ENCODE results near the gene SNX33.
"Not testable (repeated sequence)": the region's sequence is repeated elsewhere in the genome, so short reads cannot be mapped to it uniquely, and the experiment has no call there.

Gene SNX33

DNA sequence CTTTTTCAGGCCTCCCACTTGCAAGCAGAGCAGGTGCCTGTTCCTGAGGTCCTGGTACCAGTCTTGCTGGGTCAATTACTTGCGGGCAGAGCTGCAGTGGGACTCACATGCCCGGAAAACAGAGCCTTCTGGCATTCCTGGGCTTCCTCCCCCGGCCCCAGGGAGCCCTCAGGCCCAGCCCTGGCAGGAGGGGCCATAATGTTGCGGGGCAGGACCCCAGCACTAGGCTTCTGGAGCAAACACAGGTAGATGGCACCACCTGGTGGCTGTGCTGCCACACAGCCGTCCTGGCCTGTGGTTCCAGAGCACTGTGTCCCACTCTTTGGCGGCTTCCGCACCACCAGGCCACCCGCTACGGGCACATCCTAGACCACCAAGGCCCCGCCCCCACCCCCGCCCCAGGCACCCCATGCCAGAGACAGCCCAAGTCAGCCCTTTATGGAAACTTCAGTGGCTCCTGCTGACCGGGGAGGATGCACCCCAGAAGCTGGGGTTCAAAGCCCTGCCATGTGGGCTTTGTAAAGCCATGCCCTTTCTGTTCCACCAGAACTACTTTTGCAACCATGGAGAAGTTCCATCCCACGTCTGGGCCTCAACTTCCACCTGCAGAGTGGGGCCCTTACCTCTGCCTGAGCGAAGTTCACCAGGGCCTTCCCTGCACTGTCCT lies 36.1 kb downstream of the SNX33 start:
- TF ChIP-seq CTCF (IDR thresholded peaks at IDR 0.05; ENCODE audit: insufficient read depth, low read length, poor library complexity, severe bottlenecking), result peak; percentile 84
- not testable (repeated sequence) for H3K36me3 ChIP-seq (ENCODE audit: control insufficient read depth, insufficient read depth, low read length); H3K27me3 ChIP-seq (replicated peaks; ENCODE audit: control insufficient read depth, insufficient read depth, low read length); H3K4me3 ChIP-seq (replicated peaks; ENCODE audit: low read depth, low read length)
- DNase-seq (ENCODE audit: extremely low read depth, insufficient read length), result peak; percentile 68

GRCh38 chr15:75684648-75685047 lies 36.9 kb downstream of the SNX33 start:
- H3K4me3 ChIP-seq (replicated peaks; ENCODE audit: low read depth, low read length), result no peak overlapping the region
- H3K27me3 ChIP-seq (replicated peaks; ENCODE audit: control insufficient read depth, insufficient read depth, low read length), result no peaks in the 10 kb centered on the region
- H3K36me3 ChIP-seq (ENCODE audit: control insufficient read depth, insufficient read depth, low read length), result no peaks in the 10 kb centered on the region
- no peak for DNase-seq (ENCODE audit: extremely low read depth, insufficient read length)
- no peak for TF ChIP-seq CTCF (IDR thresholded peaks at IDR 0.05; ENCODE audit: insufficient read depth, low read length, poor library complexity, severe bottlenecking)

DNA sequence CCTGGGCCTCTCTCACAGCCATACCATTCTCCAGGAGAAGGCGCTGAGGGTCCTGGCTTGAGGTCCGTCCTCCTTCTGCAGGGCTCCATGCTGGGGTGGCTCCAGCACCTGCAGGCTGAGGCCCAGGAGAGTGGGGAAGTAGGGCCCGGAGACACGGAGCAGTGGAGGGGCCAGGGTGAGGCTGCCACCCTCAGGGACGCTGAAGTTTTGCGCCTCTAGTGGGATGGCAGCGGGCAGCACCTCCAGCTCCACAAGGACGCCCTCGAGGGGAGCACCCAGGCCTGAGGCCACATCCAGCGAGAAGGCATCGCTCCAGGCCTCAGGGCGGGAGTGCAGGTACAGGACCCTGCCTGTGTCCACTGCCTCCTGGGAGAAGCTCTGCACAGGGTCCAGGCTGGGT lies 37.5 kb downstream of the SNX33 start:
- H3K4me3 ChIP-seq (replicated peaks; ENCODE audit: low read depth, low read length), result no peak overlapping the region
- H3K27me3 ChIP-seq (replicated peaks; ENCODE audit: control insufficient read depth, insufficient read depth, low read length), result no peaks in the 10 kb centered on the region
- H3K36me3 ChIP-seq (ENCODE audit: control insufficient read depth, insufficient read depth, low read length), result no peaks in the 10 kb centered on the region
- no peak for TF ChIP-seq CTCF (IDR thresholded peaks at IDR 0.05; ENCODE audit: insufficient read depth, low read length, poor library complexity, severe bottlenecking)
- no peak for DNase-seq (ENCODE audit: extremely low read depth, insufficient read length)

GRCh38 chr15:75686212-75686642 lies 38.5 kb downstream of the SNX33 start:
- DNase-seq (ENCODE audit: extremely low read depth, insufficient read length), result peak; percentile 69
- not testable (repeated sequence) for H3K27me3 ChIP-seq (replicated peaks; ENCODE audit: control insufficient read depth, insufficient read depth, low read length)
- peak; percentile 60 for TF ChIP-seq CTCF (IDR thresholded peaks at IDR 0.05; ENCODE audit: insufficient read depth, low read length, poor library complexity, severe bottlenecking)

DNA sequence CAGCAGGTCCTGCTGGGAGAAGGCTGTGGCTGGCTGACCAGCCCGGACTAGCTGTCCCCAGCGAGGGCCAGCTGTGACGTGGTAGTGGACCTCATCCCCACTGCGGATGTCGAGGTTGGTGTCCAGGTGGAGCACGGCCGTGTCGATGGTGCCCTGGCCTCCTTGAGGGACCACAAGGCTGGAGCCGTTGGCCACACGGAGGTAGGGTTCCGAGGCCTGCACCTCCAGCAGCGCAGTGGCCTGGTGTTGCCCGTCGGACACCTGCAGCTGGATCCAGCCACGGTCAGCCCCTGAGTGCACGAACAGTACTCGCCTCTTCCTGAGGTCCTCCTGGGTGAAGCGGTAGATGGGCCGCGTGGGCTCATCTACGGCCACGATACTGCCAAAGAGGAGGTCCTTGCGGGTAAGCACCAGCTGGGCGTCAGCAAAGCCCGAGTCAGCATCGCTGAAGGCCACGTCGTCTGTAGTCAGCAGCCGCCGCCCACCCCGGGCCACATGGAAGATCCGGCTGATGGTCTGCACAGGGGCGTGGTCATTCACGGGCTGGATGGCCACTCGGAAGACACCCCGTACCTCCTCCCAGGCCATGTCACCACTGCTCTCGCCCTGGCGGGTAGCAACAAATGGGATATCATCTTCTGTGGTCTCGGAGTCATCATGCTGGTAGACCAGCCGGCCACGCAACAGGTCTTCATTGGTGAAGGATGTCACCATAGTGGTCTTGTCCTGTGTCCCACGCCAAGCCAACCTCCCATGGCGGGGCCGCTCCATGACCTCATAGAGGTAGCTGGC lies 40.0 kb downstream of the SNX33 start:
- no peaks in the 10 kb centered on the region for H3K27me3 ChIP-seq (replicated peaks; ENCODE audit: control insufficient read depth, insufficient read depth, low read length)
- no peak for TF ChIP-seq CTCF (IDR thresholded peaks at IDR 0.05; ENCODE audit: insufficient read depth, low read length, poor library complexity, severe bottlenecking)
- H3K4me3 ChIP-seq (replicated peaks; ENCODE audit: low read depth, low read length), result no peak overlapping the region
- DNase-seq (ENCODE audit: extremely low read depth, insufficient read length), result no peak
- H3K36me3 ChIP-seq (ENCODE audit: control insufficient read depth, insufficient read depth, low read length), result no peaks in the 10 kb centered on the region

More at GRCh38 chr15:75686212-75686642, 38.5 kb downstream of the SNX33 start:
- not testable (repeated sequence) for H3K36me3 ChIP-seq (ENCODE audit: control insufficient read depth, insufficient read depth, low read length); H3K4me3 ChIP-seq (replicated peaks; ENCODE audit: low read depth, low read length)

All from GM06990 (cell line).